H9 (cell line): ENCODE data around the gene RABGEF1. TPM values are rescaled to one million over a fixed set of nuclear protein-coding genes. Genes with fewer than 3 reads are reported as not detected.
A peak's percentile ranks its signal among the peaks of the same experiment; 100 is the strongest.

Source experiments
- DNase-seq: peaks from one replicate; pipeline ENCODE4 v3.0.0-alpha.2; 2017
- H2AFZ ChIP-seq: one replicate; pipeline ENCODE4 v1.6.1; 2013; ENCODE audit warnings: mild to moderate bottlenecking, low read length, control low read depth, moderate library complexity
- H2AK5ac ChIP-seq: 2 replicates; pipeline ENCODE4 v1.6.1; 2013; ENCODE audit warnings: low read length, control low read depth, mixed read lengths; ENCODE audit not compliant: insufficient read length
- H2BK120ac ChIP-seq: one replicate; pipeline ENCODE4 v1.6.1; 2013; ENCODE audit warnings: low read depth, mild to moderate bottlenecking, low read length, control low read depth, inconsistent platforms; ENCODE audit not compliant: poor library complexity, severe bottlenecking
- H2BK12ac ChIP-seq: 2 replicates; pipeline ENCODE4 v1.6.1; 2013; ENCODE audit warnings: low read length, control low read depth, mixed read lengths, low read depth; ENCODE audit not compliant: insufficient read length
- H2BK15ac ChIP-seq: 2 replicates; pipeline ENCODE4 v1.6.1; 2013; ENCODE audit warnings: low read depth, low read length, control low read depth
- H2BK20ac ChIP-seq: one replicate; pipeline ENCODE4 v1.6.1; 2013; ENCODE audit warnings: low read depth, mild to moderate bottlenecking, low read length, control low read depth, inconsistent platforms; ENCODE audit not compliant: poor library complexity, severe bottlenecking
- H2BK5ac ChIP-seq: 2 replicates; pipeline ENCODE4 v1.6.1; 2013; ENCODE audit warnings: low read length, control low read depth, mixed read lengths; ENCODE audit not compliant: insufficient read length
- H3K14ac ChIP-seq: 2 replicates; pipeline ENCODE4 v1.6.1; 2013; ENCODE audit warnings: low read length, control low read depth; ENCODE audit not compliant: insufficient read depth
- H3K18ac ChIP-seq: 2 replicates; pipeline ENCODE4 v1.6.1; 2013; ENCODE audit warnings: low read depth, mild to moderate bottlenecking, mixed read lengths, low read length, control low read depth; ENCODE audit not compliant: insufficient read length
- H3K23ac ChIP-seq: 2 replicates; pipeline ENCODE4 v1.6.1; 2013; ENCODE audit warnings: low read length, control low read depth, mixed read lengths, low read depth; ENCODE audit not compliant: insufficient read length
- H3K23me2 ChIP-seq: 2 replicates; pipeline ENCODE4 v1.6.1; 2013; ENCODE audit warnings: low read depth, mild to moderate bottlenecking, mixed read lengths, low read length, control low read depth; ENCODE audit not compliant: insufficient read length, poor library complexity, severe bottlenecking
- H3K27ac ChIP-seq: 2 replicates; pipeline ENCODE4 v1.5.1; 2013; ENCODE audit warnings: low read length, control low read depth, mixed read lengths, low read depth; ENCODE audit not compliant: insufficient read length
- H3K27me3 ChIP-seq: 2 replicates; pipeline ENCODE4 v1.6.1; 2013; ENCODE audit warnings: low read length, control low read depth, inconsistent platforms; ENCODE audit not compliant: insufficient read depth
- H3K4ac ChIP-seq: 2 replicates; pipeline ENCODE4 v1.6.1; 2013; ENCODE audit warnings: low read depth, mild to moderate bottlenecking, control low read depth, inconsistent platforms, low read length, moderate library complexity
- H3K4me1 ChIP-seq: 2 replicates; pipeline ENCODE4 v1.6.1; 2013; ENCODE audit warnings: low read length, control low read depth, inconsistent platforms; ENCODE audit not compliant: insufficient read depth
- H3K4me2 ChIP-seq: 2 replicates; pipeline ENCODE4 v1.6.1; 2013; ENCODE audit warnings: low read length, control low read depth, mixed read lengths; ENCODE audit not compliant: insufficient read length, insufficient read depth
- H3K56ac ChIP-seq: 2 replicates; pipeline ENCODE4 v1.6.1; 2013; ENCODE audit warnings: low read depth, mild to moderate bottlenecking, mixed read lengths, low read length, control low read depth; ENCODE audit not compliant: insufficient read length
- H3K79me1 ChIP-seq: 2 replicates; pipeline ENCODE4 v1.6.1; 2013; ENCODE audit warnings: low read depth, mild to moderate bottlenecking, moderate library complexity, low read length, control low read depth, inconsistent platforms; ENCODE audit not compliant: insufficient read depth, poor library complexity, severe bottlenecking
- H3K79me2 ChIP-seq: 2 replicates; pipeline ENCODE4 v1.6.1; 2013; ENCODE audit warnings: low read length, control low read depth, inconsistent platforms; ENCODE audit not compliant: insufficient read depth
- H3K9ac ChIP-seq: 2 replicates; pipeline ENCODE4 v1.6.1; 2013; ENCODE audit warnings: low read length, control low read depth, mixed read lengths; ENCODE audit not compliant: insufficient read length; ENCODE audit errors: extremely low read depth
- H3K9me3 ChIP-seq: one replicate; pipeline ENCODE4 v1.6.1; 2013; ENCODE audit warnings: low read depth, low read length, inconsistent platforms; ENCODE audit not compliant: control insufficient read depth
- H3T11ph ChIP-seq: one replicate; pipeline ENCODE4 v1.6.1; 2013; ENCODE audit warnings: mild to moderate bottlenecking, low read length, control low read depth, inconsistent platforms
- H4K20me1 ChIP-seq: one replicate; pipeline ENCODE4 v1.6.1; 2013; ENCODE audit not compliant: control insufficient read depth, insufficient read length, insufficient read depth
- H4K5ac ChIP-seq: 2 replicates; pipeline ENCODE4 v1.6.1; 2013; ENCODE audit warnings: low read depth, mild to moderate bottlenecking, mixed read lengths, low read length, control low read depth; ENCODE audit not compliant: insufficient read length
- H4K8ac ChIP-seq: replicated peaks from 2 replicates; pipeline ENCODE4 v1.6.1; 2013; ENCODE audit warnings: low read length, control low read depth, mixed read lengths, low read depth; ENCODE audit not compliant: insufficient read length
- H4K91ac ChIP-seq: 2 replicates; pipeline ENCODE4 v1.6.1; 2013; ENCODE audit warnings: low read depth, mild to moderate bottlenecking, moderate library complexity, mixed read lengths, low read length, control low read depth; ENCODE audit not compliant: insufficient read length
- H3K27ac Mint-ChIP-seq, 3 experiments: 2 replicates in 2 of 3; 3 replicates in 1 of 3; pipeline ENCODE4 v1.8.0; 2020 to 2021; ENCODE audit warnings: mixed read lengths in 3 of 3, mild to moderate bottlenecking in 1 of 3, moderate library complexity in 1 of 3
- H3K27me3 Mint-ChIP-seq: 2 replicates; pipeline ENCODE4 v1.8.0; 2021; ENCODE audit warnings: low read depth, mild to moderate bottlenecking, moderate library complexity, mixed read lengths
- H3K36me3 Mint-ChIP-seq, 3 experiments: 2 replicates in 2 of 3; 3 replicates in 1 of 3; pipeline ENCODE4 v1.8.0; 2020 to 2021; ENCODE audit warnings: low read depth in 3 of 3, mixed read lengths in 3 of 3; ENCODE audit not compliant: insufficient read depth in 1 of 3
- H3K4me1 Mint-ChIP-seq, 2 experiments: 2 replicates each; pipeline ENCODE4 v1.8.0; 2020; ENCODE audit warnings: mixed read lengths in 2 of 2
- H3K4me3 Mint-ChIP-seq, 2 experiments: 2 replicates in 1 of 2; 3 replicates in 1 of 2; pipeline ENCODE4 v1.8.0; 2020 to 2021; ENCODE audit warnings: mild to moderate bottlenecking in 2 of 2, mixed read lengths in 2 of 2, moderate library complexity in 1 of 2
- H3K9me3 Mint-ChIP-seq, 2 experiments: 2 replicates in 1 of 2; 3 replicates in 1 of 2; pipeline ENCODE4 v1.8.0; 2020; ENCODE audit warnings: mild to moderate bottlenecking in 2 of 2, mixed read lengths in 2 of 2, moderate library complexity in 1 of 2
- WGBS: extraction: QIAGEN DNeasy Blood & Tissue Kit; methylation state at CpG from one replicate; pipeline ENCODE4 v1.1.7; 2013; ENCODE audit warnings: missing lambda C conversion rate, low lambda C conversion rate, mixed read lengths; ENCODE audit not compliant: insufficient read length; ENCODE audit errors: extremely low coverage; 5-methylcytosine and 5-hydroxymethylcytosine counted together
- total RNA-seq: library from RNA; stranded (reverse); gene quantifications from 2 replicates; pipeline ENCODE4 v1.2.1, GENCODE V29; 2021
- TF ChIP-seq, protein P1 (sequence below): fragments of 200-600 bp; sonication (generic); conservative IDR thresholded peaks from 3 replicates; pipeline ENCODE4 v1.8.0; 2021; ENCODE audit warnings: antibody characterized with exemption, mild to moderate bottlenecking

Gene RABGEF1
- total RNA-seq, 1 experiment from 2014 or later = 17.3 TPM

DNA sequence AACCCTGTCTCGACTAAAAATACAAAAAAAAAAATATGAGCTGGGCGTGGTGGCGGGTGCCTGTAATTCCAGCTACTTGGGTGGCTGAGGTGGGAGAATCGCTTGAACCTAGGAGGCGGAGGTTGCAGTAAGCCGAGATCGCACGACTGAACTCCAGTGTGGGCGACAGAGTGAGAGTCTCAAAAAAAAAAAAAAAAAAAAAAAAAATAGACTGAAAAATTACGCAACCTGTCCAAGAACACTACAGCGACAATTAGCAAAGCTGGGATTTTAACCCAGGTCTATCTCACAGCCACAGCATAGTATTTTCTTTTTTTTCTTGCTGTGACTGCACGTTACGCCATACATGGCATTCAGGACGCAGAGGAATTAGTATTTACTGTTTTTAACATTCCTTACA, 1.1 kb upstream of the RABGEF1 start:
- H4K91ac ChIP-seq = no peak overlapping the region

More for the DNA sequence above, 1.1 kb upstream of the RABGEF1 start:
- no peak overlapping the region for H2BK15ac ChIP-seq
- no peak overlapping the region for H2BK5ac ChIP-seq
- no peaks in the 10 kb centered on the region; the same call in 1 of the 2 replicates for H3K4me1 ChIP-seq
- no peaks in the 10 kb centered on the region for H3K23me2 ChIP-seq
- H2BK12ac ChIP-seq = no peak overlapping the region
- Mint-ChIP-seq H3K36me3 (peaks cover 19 to 27% (median 27%) of the 10 kb centered on the region in 3 experiments), H3K9me3 (peaks cover 14 to 20% of the 10 kb centered on the region in 2 experiments), H3K4me1 (peaks cover 9 to 20% of the 10 kb centered on the region in 2 experiments; a peak in 3 of 4 replicates), H3K27ac (peak overlapping the region in 1 of 3 experiments; percentile 96; a peak in 1 of 7 replicates), H3K4me3 (peak overlapping the region; percentile 93 to 95), H3K27me3 (no peaks in the 10 kb centered on the region)
- no CpG with 5 or more reads among the region's 14 CpGs for WGBS
- H3K4me2 ChIP-seq = peak overlapping the region; percentile 42
- no peak overlapping the region for H2AK5ac ChIP-seq
- no peak overlapping the region for H3K4ac ChIP-seq
- no peak overlapping the region for H2BK120ac ChIP-seq
- no peak overlapping the region for H3K56ac ChIP-seq
- no peak overlapping the region for H4K8ac ChIP-seq
- H2BK20ac ChIP-seq = no peak overlapping the region
- H3K18ac ChIP-seq = no peak overlapping the region
- TF ChIP-seq, protein P1, sequence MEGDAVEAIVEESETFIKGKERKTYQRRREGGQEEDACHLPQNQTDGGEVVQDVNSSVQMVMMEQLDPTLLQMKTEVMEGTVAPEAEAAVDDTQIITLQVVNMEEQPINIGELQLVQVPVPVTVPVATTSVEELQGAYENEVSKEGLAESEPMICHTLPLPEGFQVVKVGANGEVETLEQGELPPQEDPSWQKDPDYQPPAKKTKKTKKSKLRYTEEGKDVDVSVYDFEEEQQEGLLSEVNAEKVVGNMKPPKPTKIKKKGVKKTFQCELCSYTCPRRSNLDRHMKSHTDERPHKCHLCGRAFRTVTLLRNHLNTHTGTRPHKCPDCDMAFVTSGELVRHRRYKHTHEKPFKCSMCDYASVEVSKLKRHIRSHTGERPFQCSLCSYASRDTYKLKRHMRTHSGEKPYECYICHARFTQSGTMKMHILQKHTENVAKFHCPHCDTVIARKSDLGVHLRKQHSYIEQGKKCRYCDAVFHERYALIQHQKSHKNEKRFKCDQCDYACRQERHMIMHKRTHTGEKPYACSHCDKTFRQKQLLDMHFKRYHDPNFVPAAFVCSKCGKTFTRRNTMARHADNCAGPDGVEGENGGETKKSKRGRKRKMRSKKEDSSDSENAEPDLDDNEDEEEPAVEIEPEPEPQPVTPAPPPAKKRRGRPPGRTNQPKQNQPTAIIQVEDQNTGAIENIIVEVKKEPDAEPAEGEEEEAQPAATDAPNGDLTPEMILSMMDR = no peak
- peak overlapping the region; percentile 25 for H3K9ac ChIP-seq
- no peak overlapping the region for H3K27ac ChIP-seq
- no peak overlapping the region for H2AFZ ChIP-seq
- peaks cover 3% of the 10 kb centered on the region; the same call in 1 of the 2 replicates for H3K79me2 ChIP-seq
- peaks cover 3% of the 10 kb centered on the region for H3K79me1 ChIP-seq
- no peak overlapping the region for H3T11ph ChIP-seq
- no peak overlapping the region for H3K14ac ChIP-seq
- H3K27me3 ChIP-seq = no peaks in the 10 kb centered on the region; the same call in 1 of the 2 replicates
- no peak for DNase-seq
- no peak overlapping the region for H4K5ac ChIP-seq
- H3K23ac ChIP-seq = no peak overlapping the region
- no peaks in the 10 kb centered on the region for H3K9me3 ChIP-seq
- no peaks in the 10 kb centered on the region for H4K20me1 ChIP-seq
